ENCODE measurements around the gene CXCR5.
A peak's percentile ranks its signal among the peaks of the same experiment; 100 is the strongest.

The CXCR5 gene

DNA sequence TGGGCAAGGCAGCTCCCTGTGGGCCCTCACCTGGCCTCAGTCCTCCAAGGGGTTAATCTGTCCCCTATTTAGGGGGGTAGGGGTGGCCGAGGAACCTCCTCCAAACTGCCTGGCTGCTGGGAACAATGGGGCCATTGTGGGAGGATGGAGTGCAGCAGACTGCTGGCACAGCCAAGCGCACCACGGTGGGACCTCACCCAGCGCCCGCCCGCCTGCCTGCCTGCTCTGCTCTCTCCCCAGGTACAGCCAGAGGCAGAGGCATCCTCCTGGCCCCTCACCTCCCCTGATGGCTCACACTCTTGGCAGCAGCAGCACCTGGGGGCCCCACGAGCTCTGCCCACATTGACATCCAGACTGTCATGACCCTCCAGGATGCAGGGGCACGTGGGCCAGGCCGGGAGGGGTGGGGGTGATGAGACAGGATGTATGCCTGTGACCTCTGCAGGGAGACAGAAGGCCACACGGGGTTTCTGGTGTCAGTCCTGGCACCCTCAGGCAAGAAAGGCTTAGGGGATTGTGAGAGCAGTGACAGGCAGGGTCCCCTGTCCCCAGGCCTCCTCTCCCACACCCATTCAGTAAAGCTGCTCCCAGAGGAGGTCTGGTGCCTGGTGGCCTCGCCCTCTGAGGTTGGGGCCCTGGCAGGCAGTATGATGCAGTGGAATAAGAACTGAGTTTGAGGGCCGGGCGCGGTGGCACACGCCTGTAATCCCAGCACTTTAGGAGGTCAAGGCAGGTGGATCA lies 30.7 kb downstream of the CXCR5 start:
- DNase-seq: peak; percentile 74

DNA sequence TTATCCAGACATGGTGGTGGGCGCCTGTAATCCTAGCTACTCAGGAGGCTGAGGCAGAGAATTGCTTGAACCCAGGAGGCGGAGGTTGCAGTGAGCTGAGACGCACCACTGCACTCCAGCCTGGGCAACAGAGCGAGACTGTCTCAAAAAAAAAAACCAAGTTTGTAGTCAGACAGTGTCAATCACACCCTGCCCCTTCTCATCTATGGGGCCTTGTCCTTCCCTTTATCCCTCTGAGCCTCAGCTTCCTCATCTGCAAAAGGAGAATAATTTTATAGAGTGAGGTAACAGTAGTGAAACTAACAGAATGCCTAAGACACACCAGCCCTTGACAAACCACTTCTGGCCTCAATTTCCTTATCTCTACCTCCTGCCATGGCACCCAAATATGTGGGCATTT lies 31.3 kb downstream of the CXCR5 start:
- DNase-seq: no peak

DNA sequence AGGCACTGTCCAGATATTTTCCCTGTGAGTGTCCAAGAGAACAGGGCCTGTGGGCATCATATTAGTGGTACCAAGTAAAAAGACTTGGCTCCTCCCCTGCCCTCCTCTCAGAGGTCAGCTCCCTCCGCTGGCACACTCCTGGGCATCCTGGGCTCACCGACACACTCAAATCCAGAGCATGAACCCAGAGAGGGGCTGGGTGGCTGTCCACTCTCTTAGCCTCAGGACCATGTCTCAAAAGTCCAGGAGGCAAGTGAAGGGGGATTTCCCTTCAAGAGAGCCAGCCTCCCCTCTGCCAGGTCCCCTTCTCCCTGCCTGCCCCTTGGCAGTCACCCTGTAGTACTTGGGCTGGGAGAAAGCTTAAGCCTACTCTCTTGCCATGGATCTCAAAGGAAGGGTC lies 31.7 kb downstream of the CXCR5 start:
- no peak for DNase-seq

- DNase-seq: no peak
Observed at GRCh38 chr11:118915941-118916841, 32.5 kb downstream of the CXCR5 start.

GRCh38 chr11:118916842-118917388 lies 33.2 kb downstream of the CXCR5 start:
- DNase-seq: peak; percentile 97

DNA sequence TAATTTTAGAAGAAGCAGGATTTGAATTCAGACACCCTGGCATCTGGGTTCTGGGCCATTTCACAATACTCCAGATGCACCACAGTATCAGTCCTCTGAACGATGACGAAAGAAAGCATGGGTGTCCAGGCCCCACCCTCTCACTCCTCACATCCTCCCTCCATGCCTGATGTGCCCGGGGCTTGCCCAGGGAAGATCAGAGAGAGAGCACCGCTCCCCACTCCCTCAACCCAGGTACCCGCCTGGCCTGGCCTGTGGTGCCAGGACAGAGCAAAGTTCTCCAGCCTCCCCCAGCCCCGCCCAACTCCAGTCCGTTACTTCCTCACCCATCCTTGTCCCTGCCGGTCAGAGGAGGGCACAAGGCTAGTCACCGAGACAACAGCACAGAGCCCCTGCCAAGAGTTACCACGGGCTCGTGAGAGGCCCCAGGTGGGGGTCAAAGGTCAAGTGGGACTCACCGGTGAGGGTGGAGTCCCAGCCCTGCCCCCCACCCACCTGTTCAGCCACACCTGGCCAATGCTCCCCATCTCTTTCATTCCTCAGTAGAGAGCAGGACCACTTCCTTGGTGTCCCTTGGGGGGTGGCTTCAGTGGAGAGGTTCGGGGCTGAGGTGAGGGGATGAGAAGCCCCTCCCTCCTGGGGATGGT lies 33.9 kb downstream of the CXCR5 start:
- DNase-seq: peak; percentile 73

DNA sequence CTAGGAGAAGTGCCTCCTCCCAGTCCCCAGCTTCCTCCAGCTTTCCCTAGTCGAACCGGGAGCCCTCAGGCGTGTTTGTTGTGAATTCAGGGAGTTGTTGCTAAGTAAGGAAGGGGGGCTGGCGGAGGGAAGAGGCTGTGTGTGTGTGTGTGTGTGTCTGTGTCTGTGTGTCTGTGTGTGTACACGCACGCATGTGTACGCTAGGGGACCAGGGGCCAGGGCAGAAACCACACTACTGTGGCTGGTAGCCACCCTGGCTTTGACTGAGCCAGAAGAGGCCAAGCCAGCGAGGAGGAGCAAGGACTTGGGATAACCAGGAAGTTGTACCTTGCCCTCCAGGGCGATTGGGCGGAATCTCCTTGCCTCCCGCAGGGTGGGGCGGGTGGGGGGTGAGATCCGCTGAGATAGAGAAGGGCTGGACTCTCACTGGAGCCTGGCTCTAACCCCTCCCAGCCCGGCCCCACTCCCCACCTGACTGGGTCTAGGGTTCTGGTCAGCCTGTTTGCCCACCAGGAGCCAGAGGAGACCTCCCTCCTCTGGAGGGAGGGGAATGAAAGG lies 34.5 kb downstream of the CXCR5 start:
- peak; percentile 96 for DNase-seq

GRCh38 chr11:118918686-118919280 lies 35.1 kb downstream of the CXCR5 start:
- peak; percentile 92 for DNase-seq

DNA sequence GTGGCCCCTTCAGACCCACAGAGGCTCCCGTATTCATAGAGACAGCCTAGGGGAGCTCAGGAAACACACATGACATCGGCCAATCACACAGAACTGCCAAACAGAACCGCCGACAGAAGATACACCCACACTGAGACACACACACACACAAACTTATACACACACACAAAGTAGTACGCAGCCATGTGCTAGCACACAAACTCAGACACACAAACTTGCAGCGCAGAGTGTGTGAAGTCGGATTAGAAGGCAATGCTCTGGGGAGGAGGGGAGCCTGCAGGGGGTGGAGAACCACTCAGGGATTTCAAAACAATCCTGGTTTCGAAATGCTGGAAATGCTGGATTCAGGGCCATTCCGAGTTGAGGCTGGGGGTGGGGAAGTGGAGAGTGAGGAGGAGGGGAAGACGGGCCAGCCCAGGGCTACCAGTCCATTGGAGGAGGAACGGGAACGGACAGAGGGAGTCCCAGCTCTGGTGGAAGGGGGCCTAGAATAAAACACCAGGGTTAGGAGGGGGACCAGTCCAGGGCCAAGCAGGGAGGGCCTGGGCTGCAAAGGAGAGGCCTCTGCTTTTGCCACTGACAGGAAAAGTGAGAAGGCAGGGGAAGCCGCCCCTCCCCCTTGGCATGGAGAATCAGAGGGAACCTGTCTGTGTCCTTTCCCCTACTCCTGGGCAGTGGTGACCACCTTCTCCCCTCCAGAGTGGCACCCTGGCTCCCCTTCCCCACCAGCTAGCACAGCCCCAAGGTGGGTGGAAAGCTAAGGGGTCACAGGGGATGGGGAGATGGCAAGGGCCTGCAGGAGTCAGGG lies 37.6 kb downstream of the CXCR5 start:
- DNase-seq: peak; percentile 86

DNA sequence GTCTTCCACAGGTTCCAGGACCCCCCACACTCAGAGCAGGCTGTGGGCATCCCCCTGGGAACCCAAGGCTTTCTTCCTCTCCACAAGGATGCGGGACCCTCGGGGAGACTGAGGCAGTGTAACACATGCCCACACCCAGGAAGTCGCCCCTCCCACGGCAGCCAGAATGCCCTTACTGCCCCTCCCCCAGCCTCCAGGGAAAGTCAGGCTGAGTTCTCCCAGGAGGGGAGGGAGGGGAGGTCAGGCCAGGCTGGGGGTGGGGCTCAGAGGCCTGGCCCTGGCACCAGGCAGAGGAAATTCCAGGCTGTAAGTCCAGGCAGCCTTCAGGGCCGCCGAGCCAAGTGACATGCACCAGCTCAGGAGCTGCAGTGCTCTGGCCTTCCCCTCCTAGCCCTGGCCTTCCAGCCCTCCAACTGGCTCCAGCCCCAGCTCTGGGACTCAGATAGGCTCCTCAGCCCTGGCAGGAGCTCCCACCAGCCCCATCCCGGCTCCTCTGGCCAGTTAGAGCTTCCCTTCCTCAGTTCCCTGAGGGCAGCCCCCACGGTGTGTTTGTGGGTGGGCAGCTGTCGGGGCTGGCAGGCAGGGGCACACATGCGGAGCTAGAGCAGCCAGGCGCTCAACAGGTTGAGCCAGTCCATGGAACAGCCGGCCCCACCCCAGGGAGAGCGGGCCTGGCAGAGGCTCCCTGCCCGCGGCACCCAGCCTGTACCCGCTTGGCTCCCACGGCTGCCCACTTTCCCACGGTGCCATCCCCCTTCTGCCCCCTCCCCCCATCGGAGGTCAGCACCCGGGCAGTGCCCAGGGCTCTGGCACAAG lies 38.4 kb downstream of the CXCR5 start:
- peak; percentile 95 for DNase-seq

DNA sequence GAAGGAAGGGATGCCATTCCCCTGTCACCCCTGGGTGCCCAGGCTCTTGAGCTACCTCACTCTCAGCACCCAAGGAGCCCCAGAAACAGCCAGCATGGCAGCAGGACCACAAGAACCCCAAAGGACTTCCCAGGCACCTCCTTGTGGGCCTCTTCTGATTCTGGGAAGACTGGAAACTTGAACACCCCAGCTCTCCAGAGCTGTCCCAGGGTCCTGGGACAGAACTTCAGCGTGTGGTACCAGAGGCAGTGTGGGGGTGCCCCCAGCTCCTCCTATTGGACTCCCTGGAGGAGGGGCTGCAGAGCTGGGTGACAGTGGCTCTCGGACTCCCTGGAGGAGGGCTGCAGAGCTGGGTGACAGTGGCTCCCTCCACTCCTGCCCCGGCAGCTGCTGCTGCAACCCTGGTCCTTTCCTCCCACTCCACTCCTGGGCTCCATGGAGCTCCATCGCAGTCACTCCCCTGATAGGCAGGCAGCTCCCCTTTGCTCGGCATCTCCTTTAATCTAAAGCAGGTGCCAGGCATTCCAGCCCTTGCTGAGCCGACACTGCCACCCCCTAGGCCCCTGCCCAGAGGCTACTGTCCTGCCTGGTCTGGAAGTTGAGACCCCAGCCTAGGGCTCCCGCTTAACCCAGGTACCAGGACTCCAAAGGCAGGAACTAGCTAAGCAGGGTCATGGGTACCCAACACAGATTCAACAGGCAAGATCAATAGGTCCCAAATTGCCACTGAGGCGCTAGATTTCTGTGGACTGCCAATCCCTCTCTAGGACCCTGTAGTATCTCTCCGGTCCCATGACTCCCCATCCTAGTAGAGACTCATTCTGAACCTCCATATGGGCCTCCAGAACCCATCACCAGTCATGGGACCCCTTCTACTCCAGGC lies 39.3 kb downstream of the CXCR5 start:
- DNase-seq: no peak

DNA sequence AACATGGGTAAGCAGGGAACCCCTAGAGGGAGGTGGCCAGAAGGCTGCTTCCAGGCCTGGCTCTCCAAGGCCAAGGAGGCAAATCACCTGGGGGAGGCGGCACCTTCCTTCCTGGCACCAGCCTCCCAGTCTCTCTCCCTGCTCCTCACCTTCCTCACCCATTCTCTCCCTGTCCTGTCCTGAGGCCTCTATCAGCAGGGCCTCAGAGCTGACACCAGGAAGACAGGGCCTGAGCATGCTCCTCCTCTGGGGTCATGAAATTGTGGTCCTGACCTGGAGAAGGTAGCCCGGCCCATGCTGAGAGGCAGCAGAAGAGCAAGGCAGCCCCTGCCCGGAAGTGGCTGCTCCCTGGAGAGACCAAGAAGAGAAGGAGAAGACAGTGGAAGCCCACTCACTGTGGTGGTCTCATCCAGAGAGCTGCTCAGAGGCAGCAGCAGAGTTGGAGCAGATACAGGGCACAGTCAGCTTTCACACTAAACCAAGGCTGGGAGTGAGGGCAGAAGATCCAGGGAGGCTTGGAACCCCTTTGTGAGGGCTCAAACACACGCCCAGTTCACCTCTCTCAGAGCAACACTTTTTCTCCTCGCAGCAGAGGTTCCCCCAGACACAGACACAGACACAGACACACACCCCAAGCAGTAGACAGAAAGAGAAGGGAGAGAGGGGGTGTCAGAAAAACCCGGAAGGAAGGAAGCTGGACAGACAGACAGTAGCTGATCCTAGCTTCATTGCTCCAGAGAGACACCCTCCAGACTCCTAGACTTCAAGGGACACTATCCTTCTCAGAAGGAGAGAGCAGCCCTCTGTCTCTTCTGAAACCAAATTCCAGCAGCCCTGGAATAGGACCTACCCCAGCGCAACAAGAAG lies 40.3 kb downstream of the CXCR5 start:
- DNase-seq: peak; percentile 57

DNA sequence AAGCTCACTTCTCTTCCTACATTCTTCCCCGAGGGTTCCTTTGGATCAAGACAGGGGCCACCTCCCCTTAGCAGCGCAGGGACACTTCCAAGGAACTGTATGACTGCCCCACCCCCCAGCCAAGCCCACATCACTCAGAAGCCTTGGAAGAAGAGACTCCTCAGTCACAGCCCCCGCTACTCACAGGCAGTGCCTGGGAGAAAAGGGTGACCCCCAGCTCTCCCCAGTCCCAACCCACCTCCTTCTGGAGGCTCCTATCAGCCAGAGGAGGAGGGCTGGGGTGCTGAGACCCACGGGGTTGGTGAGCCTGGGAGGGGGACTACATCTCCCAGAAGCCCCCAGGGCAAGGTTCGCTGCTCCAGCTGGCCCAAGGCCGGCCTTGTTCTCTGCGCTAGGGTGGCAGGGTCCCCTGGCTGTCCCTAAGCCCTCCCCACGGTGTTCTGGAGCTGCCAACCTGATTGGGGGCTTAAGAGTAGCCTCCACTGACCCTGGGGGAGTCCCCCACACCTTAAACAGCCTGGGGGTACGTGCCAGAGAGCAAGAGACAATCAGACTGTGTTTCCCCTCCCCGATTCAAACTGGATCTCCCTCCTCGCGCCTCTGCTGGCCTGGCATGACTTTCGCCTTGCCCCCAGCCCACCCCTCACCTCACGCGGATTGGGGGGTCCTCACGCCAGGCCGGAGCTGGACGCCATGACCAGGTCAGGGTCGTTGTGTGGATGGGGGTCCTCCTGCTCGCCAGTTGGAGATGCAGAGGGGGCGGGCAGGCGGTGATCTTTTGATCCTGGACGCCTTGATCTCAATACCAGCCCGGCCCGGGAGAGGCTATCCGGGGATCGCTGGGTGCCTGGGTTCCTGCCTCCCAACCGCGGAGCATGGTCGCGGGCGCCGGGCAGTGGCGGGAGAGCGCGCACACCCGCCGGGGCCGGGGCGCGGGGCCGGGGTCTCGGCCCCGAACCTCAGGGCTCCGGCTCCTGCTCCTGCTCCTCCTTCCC lies 41.2 kb downstream of the CXCR5 start:
- DNase-seq: peak; percentile 79

DNA sequence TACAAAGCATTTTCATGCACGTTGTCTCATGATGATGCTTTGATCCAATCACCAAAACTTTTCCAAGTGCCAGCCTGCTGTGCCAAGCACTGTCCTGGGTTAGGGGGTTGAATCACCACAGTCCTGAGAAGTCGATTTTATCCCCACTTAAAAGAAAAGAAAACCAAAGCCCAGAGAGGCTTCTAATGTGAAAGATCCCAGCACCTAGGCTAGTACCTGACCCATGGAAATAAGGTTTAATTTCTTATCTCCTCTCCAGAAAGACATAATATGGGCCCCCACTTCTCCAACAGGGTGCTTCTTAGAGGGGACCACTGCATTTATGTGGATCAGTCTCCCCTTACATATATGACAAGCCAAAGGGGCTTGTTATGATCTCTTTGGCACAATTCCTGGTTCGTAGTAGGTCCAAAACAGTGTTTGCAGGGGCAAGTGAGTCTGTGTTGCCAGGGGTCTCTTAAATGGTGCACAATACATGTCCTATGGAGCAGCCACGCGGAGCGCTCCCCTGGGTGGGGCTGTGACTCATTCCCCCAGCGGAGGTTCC lies 43.9 kb downstream of the CXCR5 start:
- DNase-seq: no peak

DNA sequence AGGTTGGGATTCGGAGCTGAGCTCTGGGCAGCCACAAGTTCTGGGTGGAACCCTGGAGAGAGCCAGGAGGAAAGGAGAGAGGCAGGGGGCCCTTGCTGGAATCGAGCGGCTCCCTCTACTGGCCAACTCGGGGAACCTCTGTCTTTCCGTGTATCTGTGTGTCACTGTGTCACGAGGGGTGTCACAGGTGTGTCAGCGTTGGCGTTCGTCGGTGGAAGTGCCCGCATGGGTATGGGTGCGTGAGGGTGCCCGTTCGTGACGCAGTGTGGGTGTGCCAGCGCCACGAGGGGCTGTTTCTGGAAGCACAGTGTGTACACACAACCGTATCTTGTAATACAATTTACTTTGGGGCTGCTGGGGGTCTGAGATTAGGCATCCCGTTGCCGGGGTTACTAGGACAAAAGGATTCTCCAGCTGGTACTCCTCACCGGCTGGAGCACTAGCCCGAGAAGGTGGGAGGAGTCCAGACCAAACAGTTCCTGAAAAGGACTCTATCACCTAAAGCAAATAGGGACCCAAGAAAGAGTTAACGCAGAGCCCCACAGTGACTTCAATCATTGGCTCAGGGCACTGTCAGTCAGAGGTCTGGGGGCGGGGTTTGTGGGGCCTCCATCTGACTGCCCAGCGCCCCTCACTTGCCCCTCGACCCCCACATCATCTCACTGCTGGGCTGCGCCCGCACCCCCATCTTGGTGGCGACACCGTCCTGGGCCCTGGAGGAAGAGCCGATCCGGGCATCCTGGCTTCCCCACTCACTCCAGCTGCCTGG lies 44.6 kb downstream of the CXCR5 start:
- peak; percentile 96 for DNase-seq

DNA sequence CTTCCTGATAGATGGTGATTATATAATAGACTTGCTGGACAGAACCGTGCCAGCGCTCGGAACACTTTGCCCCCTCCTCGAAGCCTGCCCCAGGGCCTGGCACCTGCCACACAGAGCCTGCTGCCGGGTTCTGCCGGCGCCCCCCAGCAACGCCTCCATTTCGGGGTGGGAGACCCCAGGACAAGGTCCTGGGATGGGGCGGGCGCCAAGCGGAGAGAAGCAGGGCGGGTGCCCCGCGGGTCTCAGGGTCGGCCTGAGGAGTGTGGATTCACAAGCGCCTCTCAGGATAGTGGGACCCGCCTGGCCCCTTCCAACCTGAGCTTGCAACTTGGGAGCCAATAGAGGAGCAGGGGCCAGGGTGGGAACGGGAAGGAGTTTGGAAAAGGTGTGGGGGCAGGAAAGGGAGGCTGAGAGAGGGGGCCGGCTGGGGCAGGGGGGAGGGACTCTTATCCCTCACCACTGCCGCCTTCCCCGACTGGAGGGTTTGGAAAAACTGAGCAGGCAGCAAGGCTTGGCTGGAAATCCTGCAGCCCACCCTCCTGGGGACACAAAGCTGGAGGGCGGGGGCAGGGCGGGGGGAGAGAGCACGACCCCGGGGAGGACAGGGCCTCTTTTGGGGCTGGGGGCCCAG lies 45.3 kb downstream of the CXCR5 start:
- no peak for DNase-seq
